ENCODE data around the gene KRT25. TPM values are rescaled to one million over a fixed set of nuclear protein-coding genes. Genes with fewer than 3 reads are reported as not detected.
A peak's percentile ranks its signal among the peaks of the same experiment; 100 is the strongest.

Gene KRT25
- total RNA-seq, 1 experiment from 2014 or later: not detected

DNA sequence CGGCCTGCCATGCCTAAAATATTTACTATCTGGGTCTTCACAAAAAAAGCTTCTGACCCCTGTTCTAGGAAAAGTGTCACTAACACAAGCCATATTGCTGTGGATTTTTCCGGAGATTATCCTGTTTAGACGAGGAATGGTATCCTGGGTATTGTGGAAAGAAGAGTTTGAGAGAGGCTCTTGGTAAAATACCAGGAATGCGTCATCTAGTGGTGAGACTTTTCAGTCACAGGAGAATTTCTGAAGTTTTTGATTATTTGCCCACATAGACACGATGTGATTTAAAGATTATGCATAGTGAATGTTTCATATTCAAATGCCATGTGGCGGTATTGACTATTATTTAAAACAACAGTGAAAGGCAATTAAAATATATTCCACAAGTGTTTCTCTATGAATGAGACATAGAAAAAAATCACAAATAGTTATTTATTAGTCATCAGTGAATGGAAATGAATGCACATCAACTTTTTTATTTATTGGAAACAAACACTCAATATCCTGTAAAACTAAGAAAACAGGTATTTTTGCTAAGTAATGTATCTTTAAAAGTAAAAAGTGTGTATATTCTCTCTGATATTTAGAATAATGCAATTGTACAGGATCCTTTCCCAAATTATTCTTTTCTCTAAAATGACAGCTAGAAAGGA, 36.8 kb upstream of the KRT25 start:
- Histone ChIP-seq H3K36me3 (ENCODE audit: low read depth) (no peaks in the 10 kb centered on the region), H3F3A (ENCODE audit: insufficient read depth, low read depth) (no peaks in the 10 kb centered on the region), H3K4me2 (no peak overlapping the region), H3K27me3 (ENCODE audit: insufficient read depth, low read depth) (no peaks in the 10 kb centered on the region), H3K79me2 (ENCODE audit: low read depth) (no peaks in the 10 kb centered on the region), H4K20me1 (ENCODE audit: insufficient read depth) (no peaks in the 10 kb centered on the region), H3K9me3 (ENCODE audit: insufficient read depth, low read depth) (no peaks in the 10 kb centered on the region), H3K27ac (no peak overlapping the region), H3K4me1 (replicated peaks; ENCODE audit: insufficient read depth) (no peaks in the 10 kb centered on the region), H3K4me3 (no peak overlapping the region), H3K9me2 (ENCODE audit: insufficient read depth) (no peaks in the 10 kb centered on the region), H2AFZ (no peak overlapping the region)
- intact Hi-C loops (cut with micrococcal nuclease; ENCODE audit: unreplicated experiment): loop anchor here (1.0 to 5.0 kb wide), 3 partner anchors 155 to 433 kb away; no protein-coding TSS in a partner anchor
- TF ChIP-seq, protein P1, sequence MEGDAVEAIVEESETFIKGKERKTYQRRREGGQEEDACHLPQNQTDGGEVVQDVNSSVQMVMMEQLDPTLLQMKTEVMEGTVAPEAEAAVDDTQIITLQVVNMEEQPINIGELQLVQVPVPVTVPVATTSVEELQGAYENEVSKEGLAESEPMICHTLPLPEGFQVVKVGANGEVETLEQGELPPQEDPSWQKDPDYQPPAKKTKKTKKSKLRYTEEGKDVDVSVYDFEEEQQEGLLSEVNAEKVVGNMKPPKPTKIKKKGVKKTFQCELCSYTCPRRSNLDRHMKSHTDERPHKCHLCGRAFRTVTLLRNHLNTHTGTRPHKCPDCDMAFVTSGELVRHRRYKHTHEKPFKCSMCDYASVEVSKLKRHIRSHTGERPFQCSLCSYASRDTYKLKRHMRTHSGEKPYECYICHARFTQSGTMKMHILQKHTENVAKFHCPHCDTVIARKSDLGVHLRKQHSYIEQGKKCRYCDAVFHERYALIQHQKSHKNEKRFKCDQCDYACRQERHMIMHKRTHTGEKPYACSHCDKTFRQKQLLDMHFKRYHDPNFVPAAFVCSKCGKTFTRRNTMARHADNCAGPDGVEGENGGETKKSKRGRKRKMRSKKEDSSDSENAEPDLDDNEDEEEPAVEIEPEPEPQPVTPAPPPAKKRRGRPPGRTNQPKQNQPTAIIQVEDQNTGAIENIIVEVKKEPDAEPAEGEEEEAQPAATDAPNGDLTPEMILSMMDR (conservative IDR thresholded peaks at IDR 0.05): peak; percentile 70
- TF ChIP-seq EZH2 (IDR thresholded peaks at IDR 0.05; ENCODE audit: low read depth): no peak
- DNase-seq: no peak
- no TSS peak for BruUV-seq (replicated peaks)
- ChIA-PET POLR2A (ENCODE audit: unreplicated experiment) (no interaction called here), CTCF (interaction anchor here (2.4 kb wide), 1 partner anchor 177 kb away, joined by 14 read pairs; no protein-coding TSS in a partner anchor)

DNA sequence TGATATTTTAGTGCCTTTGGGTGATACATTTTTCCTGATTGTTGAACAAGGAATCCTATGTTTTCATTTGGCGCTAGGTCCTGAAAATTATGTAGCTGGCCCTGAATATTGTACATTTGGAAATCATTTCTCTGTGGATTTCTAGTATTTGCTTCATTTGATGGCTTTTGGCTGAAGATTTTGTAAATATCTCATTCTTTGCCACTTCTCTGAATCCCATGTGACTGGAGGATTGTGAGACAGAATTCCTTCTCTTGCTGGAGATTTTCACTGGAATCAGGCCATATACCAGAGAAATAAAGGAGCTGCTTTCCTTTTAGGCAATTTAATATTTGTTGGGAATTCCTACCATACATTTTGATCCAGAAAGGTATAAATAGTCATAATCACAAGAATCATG, 36.0 kb upstream of the KRT25 start:
- Histone ChIP-seq H3K9me2 (ENCODE audit: insufficient read depth) (no peaks in the 10 kb centered on the region), H3K79me2 (ENCODE audit: low read depth) (no peaks in the 10 kb centered on the region), H3K4me3 (no peak overlapping the region), H3K27me3 (ENCODE audit: insufficient read depth, low read depth) (no peaks in the 10 kb centered on the region), H4K20me1 (ENCODE audit: insufficient read depth) (no peaks in the 10 kb centered on the region), H3K36me3 (ENCODE audit: low read depth) (no peaks in the 10 kb centered on the region), H2AFZ (no peak overlapping the region), H3K9me3 (ENCODE audit: insufficient read depth, low read depth) (no peaks in the 10 kb centered on the region), H3K27ac (no peak overlapping the region), H3K4me1 (replicated peaks; ENCODE audit: insufficient read depth) (no peaks in the 10 kb centered on the region), H3F3A (ENCODE audit: insufficient read depth, low read depth) (no peaks in the 10 kb centered on the region), H3K4me2 (no peak overlapping the region)
- intact Hi-C loops (cut with micrococcal nuclease; ENCODE audit: unreplicated experiment): loop anchor here (5.0 kb wide), 1 partner anchor 154 kb away; no protein-coding TSS in a partner anchor
- no TSS peak for BruUV-seq (replicated peaks)
- TF ChIP-seq EZH2 (IDR thresholded peaks at IDR 0.05; ENCODE audit: low read depth): no peak
- TF ChIP-seq, protein P1 (conservative IDR thresholded peaks at IDR 0.05): no peak
- no peak for DNase-seq
- CTCF ChIA-PET: interaction anchor here (0.7 to 2.4 kb wide), 2 partner anchors 176 to 252 kb away, joined by 5 to 14 read pairs; no protein-coding TSS in a partner anchor
- POLR2A ChIA-PET (ENCODE audit: unreplicated experiment): no interaction called here

DNA sequence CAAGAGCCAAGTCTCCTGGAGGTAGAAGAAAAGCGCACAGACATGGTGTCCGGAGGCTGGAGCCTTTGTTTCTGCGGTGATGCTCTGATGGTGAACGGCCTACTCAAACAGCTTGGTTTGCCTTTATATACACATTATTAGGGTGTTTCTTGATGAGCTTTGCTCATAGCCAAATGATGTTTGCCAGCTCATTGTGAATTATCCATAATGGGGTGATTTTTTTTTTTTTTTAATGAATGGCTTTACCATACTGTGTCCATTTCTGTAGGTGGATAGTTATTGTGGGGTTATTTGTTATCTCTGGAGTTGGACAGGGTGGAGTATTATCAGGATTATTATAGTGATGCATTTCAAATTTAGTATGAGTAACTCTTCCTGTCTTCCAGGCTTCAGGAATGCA, 27.3 kb upstream of the KRT25 start, which contains the start of gene KRT27:
Gene KRT27, minus strand, starts transcription at position 101 of the 400 bp plus-strand sequence. Its CDS starts 57 bp downstream, at position 44.
- BruUV-seq (replicated peaks): no TSS peak
- Histone ChIP-seq H3K27me3 (ENCODE audit: insufficient read depth, low read depth) (no peaks in the 10 kb centered on the region), H3F3A (ENCODE audit: insufficient read depth, low read depth) (no peaks in the 10 kb centered on the region), H3K27ac (no peak within 1 kb of the TSS), H3K4me2 (no peak within 1 kb of the TSS), H4K20me1 (ENCODE audit: insufficient read depth) (no peaks in the 10 kb centered on the region), H3K79me2 (ENCODE audit: low read depth) (no peaks in the 10 kb centered on the region), H3K9me3 (ENCODE audit: insufficient read depth, low read depth) (no peaks in the 10 kb centered on the region), H3K4me3 (no peak within 1 kb of the TSS), H3K36me3 (ENCODE audit: low read depth) (no peaks in the 10 kb centered on the region), H3K4me1 (replicated peaks; ENCODE audit: insufficient read depth) (no peaks in the 10 kb centered on the region), H2AFZ (no peak within 1 kb of the TSS), H3K9me2 (ENCODE audit: insufficient read depth) (no peaks in the 10 kb centered on the region)
- TF ChIP-seq, protein P1 (conservative IDR thresholded peaks at IDR 0.05): no peak
- no peak for TF ChIP-seq EZH2 (IDR thresholded peaks at IDR 0.05; ENCODE audit: low read depth)
- ChIA-PET POLR2A (ENCODE audit: unreplicated experiment) (interaction anchor here (0.6 kb wide), 1 partner anchor 134 kb away, joined by 9 read pairs; no protein-coding TSS in a partner anchor), CTCF (no interaction called here)
- intact Hi-C loops (cut with micrococcal nuclease; ENCODE audit: unreplicated experiment): no loop called here
- no peak for DNase-seq
